NCI-H748 treated with DMSO at 0.1 percent for 48 hours (cell line): ENCODE measurements around the gene LRRC8D.
"Not testable (repeated sequence)": the region's sequence is repeated elsewhere in the genome, so short reads cannot be mapped to it uniquely, and the experiment has no call there.

Source experiments
- DNase-seq: peaks from one replicate; lab custom pipeline; 2025; lab: John Stamatoyannopoulos, UW

Gene LRRC8D

GRCh38 chr1:89962024-89962741, 141.4 kb downstream of the LRRC8D start:
- no peak for DNase-seq

- no peak for DNase-seq
Observed at GRCh38 chr1:89962742-89963075, 141.9 kb downstream of the LRRC8D start.

- DNase-seq = peak; percentile 45
Observed at GRCh38 chr1:89965193-89965768, 144.4 kb downstream of the LRRC8D start.

GRCh38 chr1:89966656-89967055, 145.8 kb downstream of the LRRC8D start:
- DNase-seq = no peak

- DNase-seq = no peak
Observed at GRCh38 chr1:89971600-89971999, 150.8 kb downstream of the LRRC8D start.

GRCh38 chr1:89972024-89972423, 151.2 kb downstream of the LRRC8D start:
- DNase-seq = no peak

- no peak for DNase-seq
Observed at GRCh38 chr1:89973471-89974127, 152.8 kb downstream of the LRRC8D start.

GRCh38 chr1:89974256-89974655, 153.4 kb downstream of the LRRC8D start:
- DNase-seq = no peak

- no peak for DNase-seq
Observed at GRCh38 chr1:89974696-89975470, 154.1 kb downstream of the LRRC8D start.

GRCh38 chr1:89975540-89976125, 154.8 kb downstream of the LRRC8D start:
- no peak for DNase-seq

- no peak for DNase-seq
Observed at GRCh38 chr1:89978755-89979154, 157.9 kb downstream of the LRRC8D start.

- DNase-seq = no peak
Observed at GRCh38 chr1:89980605-89981004, 159.8 kb downstream of the LRRC8D start.

- DNase-seq = not testable (repeated sequence)
Observed at GRCh38 chr1:89982846-89983245, 162.0 kb downstream of the LRRC8D start.

GRCh38 chr1:89984564-89985116, 163.8 kb downstream of the LRRC8D start:
- not testable (repeated sequence) for DNase-seq

GRCh38 chr1:89986020-89986419, 165.2 kb downstream of the LRRC8D start:
- peak; percentile 89 for DNase-seq
